Lung microvascular endothelial cell (primary cell): ENCODE data around the gene PGLYRP1. TPM values are rescaled to one million over a fixed set of nuclear protein-coding genes. Genes with fewer than 3 reads are reported as not detected.

Experiments
- DNase-seq, 2 donors: peaks; one replicate each; pipeline versions ENCODE4 v3.0.0 to v3.0.0-alpha.2; 2010; ENCODE audit warnings: low read depth in 2 of 2
- total RNA-seq: library from RNA; depleted of rRNA; stranded (reverse); fragments of >200 nt; gene quantifications from 2 replicates; pipeline ENCODE4 v1.2.1, GENCODE V29; 2014

Gene PGLYRP1
- total RNA-seq: not detected in 2 replicates

GRCh38 chr19:46022431-46023310 lies at the start of gene PGLYRP1:
PGLYRP1 (minus strand) TSS chr19:46023053; CDS start chr19:46023021, 32 bp downstream.
- no peak for DNase-seq

GRCh38 chr19:46069806-46070341 lies 47.0 kb upstream of the PGLYRP1 start:
- peak in 1 of 2 donors; percentile 86 for DNase-seq

- peak in 1 of 2 donors; percentile 83 for DNase-seq
Observed at GRCh38 chr19:46068345-46069258, 45.7 kb upstream of the PGLYRP1 start.

- no peak for DNase-seq
Observed at GRCh38 chr19:46067691-46068090, 44.8 kb upstream of the PGLYRP1 start.

- DNase-seq: no peak
Observed at GRCh38 chr19:46066471-46066870, 43.6 kb upstream of the PGLYRP1 start.

- DNase-seq: peak in 1 of 2 donors; percentile 36
Observed at GRCh38 chr19:46065486-46066071, 42.7 kb upstream of the PGLYRP1 start.

- DNase-seq: no peak
Observed at GRCh38 chr19:46063201-46063600, 40.3 kb upstream of the PGLYRP1 start.

- no peak for DNase-seq
Observed at GRCh38 chr19:46060012-46060411, 37.2 kb upstream of the PGLYRP1 start.

- DNase-seq: no peak
Observed at GRCh38 chr19:46058778-46059177, 35.9 kb upstream of the PGLYRP1 start.

GRCh38 chr19:46056536-46056935 lies 33.7 kb upstream of the PGLYRP1 start:
- DNase-seq: peak in 1 of 2 donors; percentile 65

- DNase-seq: no peak
Observed at GRCh38 chr19:46052896-46053295, 30.0 kb upstream of the PGLYRP1 start.

GRCh38 chr19:46049597-46049996 lies 26.7 kb upstream of the PGLYRP1 start:
- DNase-seq: no peak

- DNase-seq: no peak
Observed at GRCh38 chr19:46043519-46043918, 20.7 kb upstream of the PGLYRP1 start.

- DNase-seq: no peak
Observed at GRCh38 chr19:46042252-46042883, 19.5 kb upstream of the PGLYRP1 start.

- no peak for DNase-seq
Observed at GRCh38 chr19:46040952-46041500, 18.2 kb upstream of the PGLYRP1 start, which contains the start of gene IGFL4. IGFL4 (minus strand) TSS chr19:46041002; CDS start chr19:46040962, 40 bp downstream.

- no peak for DNase-seq
Observed at GRCh38 chr19:46040125-46040524, 17.3 kb upstream of the PGLYRP1 start.

GRCh38 chr19:46036744-46037128 lies 13.9 kb upstream of the PGLYRP1 start:
- no peak for DNase-seq

GRCh38 chr19:46035986-46036743 lies 13.3 kb upstream of the PGLYRP1 start:
- no peak for DNase-seq

GRCh38 chr19:46035546-46035945 lies 12.7 kb upstream of the PGLYRP1 start:
- no peak for DNase-seq

- DNase-seq: no peak
Observed at GRCh38 chr19:46033401-46033800, 10.5 kb upstream of the PGLYRP1 start.
